Subcutaneous adipose tissue (tissue), 4 donors: ENCODE measurements around the gene ASS1. TPM values are rescaled to one million over a fixed set of nuclear protein-coding genes. Genes with fewer than 3 reads are reported as not detected.

Experiments used
- total RNA-seq, 4 donors: library from RNA; depleted of rRNA; stranded (reverse); fragments of >200 nt; gene quantifications; one replicate each; pipeline ENCODE4 v1.1.0, GENCODE V29; 2016
- TF ChIP-seq, protein P1 (sequence below): fragments of 450-650 bp; IDR thresholded peaks from one replicate; pipeline ENCODE4 v1.5.1; 2016; ENCODE audit warnings: low read depth, mild to moderate bottlenecking, control low read depth, antibody characterized with exemption, moderate library complexity

ASS1 gene
- total RNA-seq, 4 donors from 2014 or later: 302 to 485 (median 393) TPM

DNA sequence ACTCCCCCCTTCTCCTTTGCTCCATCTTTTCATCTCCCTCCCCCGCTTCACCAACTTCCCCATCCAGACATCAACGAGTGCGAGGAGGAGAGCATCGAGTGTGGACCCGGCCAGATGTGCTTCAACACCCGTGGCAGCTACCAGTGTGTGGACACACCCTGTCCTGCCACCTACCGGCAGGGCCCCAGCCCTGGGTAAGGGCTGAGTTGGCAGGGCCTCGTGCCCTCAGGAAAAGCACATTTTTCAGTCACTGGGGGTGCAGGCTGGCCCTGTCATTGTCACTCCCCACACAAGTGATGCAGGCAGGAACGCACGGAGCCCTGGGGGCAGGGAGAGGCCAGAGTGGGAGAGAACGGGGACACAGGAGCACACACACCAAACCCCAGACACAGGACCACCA lies 12.4 kb upstream of the ASS1 start:
- TF ChIP-seq, protein P1, sequence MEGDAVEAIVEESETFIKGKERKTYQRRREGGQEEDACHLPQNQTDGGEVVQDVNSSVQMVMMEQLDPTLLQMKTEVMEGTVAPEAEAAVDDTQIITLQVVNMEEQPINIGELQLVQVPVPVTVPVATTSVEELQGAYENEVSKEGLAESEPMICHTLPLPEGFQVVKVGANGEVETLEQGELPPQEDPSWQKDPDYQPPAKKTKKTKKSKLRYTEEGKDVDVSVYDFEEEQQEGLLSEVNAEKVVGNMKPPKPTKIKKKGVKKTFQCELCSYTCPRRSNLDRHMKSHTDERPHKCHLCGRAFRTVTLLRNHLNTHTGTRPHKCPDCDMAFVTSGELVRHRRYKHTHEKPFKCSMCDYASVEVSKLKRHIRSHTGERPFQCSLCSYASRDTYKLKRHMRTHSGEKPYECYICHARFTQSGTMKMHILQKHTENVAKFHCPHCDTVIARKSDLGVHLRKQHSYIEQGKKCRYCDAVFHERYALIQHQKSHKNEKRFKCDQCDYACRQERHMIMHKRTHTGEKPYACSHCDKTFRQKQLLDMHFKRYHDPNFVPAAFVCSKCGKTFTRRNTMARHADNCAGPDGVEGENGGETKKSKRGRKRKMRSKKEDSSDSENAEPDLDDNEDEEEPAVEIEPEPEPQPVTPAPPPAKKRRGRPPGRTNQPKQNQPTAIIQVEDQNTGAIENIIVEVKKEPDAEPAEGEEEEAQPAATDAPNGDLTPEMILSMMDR: no peak

DNA sequence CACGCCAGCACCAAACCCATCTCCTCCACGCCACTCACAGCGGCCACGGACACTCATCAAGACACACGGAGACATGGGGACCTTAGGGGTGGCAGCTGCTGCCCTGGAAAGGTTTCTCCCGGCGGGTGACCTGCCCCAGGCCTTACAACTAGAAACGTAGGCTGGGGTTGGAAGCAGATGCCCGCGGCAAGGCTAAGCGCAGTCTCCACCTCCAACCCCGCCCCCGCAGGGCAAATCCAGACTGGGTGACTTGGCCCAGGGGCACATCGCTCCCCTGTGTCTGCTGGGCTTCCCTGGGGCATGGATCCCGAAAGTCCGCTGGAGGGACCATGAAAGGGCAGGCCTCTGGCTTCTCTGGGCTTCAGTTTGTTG lies 12.0 kb upstream of the ASS1 start:
- TF ChIP-seq, protein P1: no peak

DNA sequence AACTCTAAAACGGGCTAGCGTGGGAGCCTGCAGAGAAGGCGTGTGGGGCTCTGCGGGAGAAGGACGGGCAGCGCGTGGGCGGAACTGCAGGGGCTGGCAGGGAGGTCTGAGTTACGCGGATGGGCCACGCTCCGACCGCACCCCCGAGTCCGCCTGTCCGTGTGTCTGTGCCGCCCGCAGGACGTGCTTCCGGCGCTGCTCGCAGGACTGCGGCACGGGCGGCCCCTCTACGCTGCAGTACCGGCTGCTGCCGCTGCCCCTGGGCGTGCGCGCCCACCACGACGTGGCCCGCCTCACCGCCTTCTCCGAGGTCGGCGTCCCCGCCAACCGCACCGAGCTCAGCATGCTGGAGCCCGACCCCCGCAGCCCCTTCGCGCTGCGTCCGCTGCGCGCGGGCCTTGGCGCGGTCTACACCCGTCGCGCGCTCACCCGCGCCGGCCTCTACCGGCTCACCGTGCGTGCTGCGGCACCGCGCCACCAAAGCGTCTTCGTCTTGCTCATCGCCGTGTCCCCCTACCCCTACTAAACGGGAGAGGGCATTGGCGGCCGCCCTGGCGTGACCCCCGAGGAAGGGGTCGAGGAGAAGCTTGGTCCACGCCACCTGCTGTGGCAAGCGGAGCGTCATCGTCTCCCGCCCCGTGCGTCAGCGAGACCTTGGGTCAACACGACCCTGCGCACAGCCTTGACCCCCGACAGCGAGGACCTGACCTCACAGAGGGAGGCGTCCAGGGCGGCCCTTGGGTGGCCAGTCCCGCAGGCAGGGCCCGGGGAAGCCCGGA lies 11.4 kb upstream of the ASS1 start:
- TF ChIP-seq, protein P1: no peak

DNA sequence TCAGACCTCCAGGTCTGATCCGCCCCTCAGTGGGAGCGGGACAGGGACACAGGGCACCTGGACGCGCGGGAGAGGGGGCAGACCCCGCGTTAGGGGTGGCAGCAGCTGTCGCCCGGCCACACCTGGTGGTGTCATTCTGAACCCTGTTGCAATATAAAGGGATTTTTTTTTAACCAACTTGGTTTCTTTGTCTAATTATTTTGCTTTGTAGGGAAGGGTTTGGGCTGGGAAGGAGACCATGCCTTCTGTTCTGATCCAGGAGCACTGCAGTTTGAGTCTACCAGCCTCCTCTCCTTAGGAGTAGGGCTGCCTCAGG lies 10.9 kb upstream of the ASS1 start:
- TF ChIP-seq, protein P1: no peak

DNA sequence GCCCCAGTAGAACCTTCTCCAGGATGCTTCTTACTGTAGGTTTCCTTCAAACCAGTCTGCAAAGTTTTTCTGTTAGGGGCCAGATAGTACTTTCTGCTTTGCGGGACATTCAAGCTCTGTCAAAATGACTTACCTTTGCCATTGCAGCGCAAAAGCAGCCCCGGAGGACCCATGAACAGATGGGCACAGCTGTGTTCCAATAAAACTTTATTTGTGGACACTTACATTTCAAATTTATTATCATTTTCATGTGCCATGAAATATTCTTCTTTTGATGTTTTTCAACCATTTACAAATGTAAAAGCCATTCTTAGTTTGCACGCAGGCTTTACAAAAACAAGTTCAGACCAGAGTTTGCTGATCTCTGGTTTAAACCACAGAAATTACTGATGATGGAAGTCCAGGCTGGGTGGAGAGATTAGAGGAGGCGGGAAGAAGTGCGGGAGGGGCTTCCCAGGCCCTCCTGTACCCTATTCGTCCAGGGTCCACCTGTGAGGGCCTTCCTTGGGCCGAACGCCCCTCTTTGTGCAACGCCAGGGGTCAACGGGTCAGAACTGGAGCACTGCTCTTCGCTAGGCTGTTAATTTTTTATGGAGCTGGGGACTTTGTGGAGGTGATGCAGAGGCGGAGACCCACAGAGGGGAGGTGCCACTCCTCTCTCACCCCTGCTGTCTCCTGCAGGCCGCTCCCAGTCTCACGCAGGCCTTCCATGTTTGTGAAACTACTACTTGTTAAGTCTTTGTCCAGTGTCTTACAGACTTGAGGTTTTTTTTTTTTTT lies 7.6 kb upstream of the ASS1 start:
- TF ChIP-seq, protein P1: no peak

DNA sequence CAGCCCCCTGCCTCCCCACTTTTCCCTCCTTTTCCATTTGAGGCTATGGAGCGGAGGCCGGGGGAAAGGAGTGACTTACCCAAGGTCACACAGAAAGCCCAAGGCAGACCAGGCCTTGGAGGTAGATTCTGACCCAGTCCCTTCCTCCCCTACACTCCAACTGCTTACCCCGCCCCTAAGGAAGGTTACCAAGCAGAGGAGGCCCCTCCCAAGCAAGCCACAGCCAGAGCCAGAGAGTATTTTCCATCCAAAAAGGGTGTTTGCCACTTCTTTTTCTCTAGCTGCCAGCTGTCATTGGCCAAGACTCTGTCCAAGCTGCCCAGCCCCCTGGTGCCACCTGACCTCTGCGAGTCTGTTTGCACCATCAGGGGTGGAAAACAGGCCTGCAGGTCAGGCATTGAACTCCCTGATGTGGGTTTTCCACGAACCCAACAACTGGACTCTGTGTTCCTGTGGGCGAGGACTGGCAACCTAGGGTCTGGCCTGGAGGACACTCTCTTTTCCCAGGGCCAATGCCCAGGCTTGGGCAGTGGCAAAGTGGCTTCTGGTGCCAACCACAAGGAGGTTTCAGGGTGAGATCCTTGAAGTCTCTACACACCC lies 6.3 kb upstream of the ASS1 start:
- TF ChIP-seq, protein P1: no peak

DNA sequence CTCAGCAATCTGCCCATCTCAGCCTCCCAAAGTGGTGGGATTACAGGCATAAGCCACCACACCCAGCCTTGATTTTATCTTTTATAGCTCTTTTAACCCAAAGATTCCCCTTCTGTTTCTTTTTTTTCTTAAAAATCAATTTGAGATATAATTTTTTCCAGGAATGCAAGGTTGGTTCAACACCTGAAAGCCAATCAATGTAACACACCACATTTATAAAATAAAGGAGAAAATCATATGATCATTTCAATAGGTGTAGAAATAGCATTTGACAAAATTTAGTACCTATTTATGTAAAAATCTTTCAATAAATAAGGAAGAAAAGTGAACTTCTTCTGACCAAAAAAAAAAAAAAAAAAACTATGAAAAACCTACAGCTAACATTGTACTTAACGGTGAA lies 3.7 kb upstream of the ASS1 start:
- TF ChIP-seq, protein P1: no peak
